HG03457 (cell line): ENCODE measurements around the gene ANO1.
"Not testable (repeated sequence)": the region's sequence is repeated elsewhere in the genome, so short reads cannot be mapped to it uniquely, and the experiment has no call there.

Experiments used
- ATAC-seq: cut with Tn5 transposase; IDR thresholded peaks from one replicate; pipeline ENCODE4 v1.9.1; 2021; ENCODE audit warnings: moderate number of reproducible peaks; ENCODE audit not compliant: unreplicated experiment

Gene ANO1

DNA sequence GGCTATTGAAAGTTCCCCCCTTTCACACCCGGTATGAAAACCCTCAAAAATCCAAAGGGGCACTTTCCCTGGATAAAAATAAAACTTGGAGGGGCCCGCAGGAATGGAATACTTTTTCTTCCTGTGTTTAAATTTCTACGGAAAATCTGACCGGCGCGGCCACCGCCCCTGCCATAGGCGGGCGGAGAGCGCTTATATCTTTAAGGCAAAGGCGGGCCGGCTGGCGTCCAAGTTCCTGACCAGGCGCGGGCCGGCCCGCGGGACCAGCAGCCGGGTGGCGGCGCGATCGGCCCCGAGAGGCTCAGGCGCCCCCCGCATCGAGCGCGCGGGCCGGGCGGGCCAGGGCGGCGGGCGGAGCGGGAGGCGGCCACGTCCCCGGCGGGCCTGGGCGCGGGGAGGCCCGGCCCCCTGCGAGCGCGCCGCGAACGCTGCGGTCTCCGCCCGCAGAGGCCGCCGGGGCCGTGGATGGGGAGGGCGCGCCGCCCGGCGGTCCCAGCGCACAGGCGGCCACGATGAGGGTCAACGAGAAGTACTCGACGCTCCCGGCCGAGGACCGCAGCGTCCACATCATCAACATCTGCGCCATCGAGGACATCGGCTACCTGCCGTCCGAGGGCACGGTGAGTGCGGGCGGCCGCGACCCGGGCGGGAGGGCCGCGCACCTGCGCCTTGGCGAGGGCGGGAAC, at the start of gene ANO1:
ANO1 (plus strand) TSS at position 223 of the 686 bp plus-strand sequence; CDS start at position 513, 290 bp downstream.
- no peak for ATAC-seq

DNA sequence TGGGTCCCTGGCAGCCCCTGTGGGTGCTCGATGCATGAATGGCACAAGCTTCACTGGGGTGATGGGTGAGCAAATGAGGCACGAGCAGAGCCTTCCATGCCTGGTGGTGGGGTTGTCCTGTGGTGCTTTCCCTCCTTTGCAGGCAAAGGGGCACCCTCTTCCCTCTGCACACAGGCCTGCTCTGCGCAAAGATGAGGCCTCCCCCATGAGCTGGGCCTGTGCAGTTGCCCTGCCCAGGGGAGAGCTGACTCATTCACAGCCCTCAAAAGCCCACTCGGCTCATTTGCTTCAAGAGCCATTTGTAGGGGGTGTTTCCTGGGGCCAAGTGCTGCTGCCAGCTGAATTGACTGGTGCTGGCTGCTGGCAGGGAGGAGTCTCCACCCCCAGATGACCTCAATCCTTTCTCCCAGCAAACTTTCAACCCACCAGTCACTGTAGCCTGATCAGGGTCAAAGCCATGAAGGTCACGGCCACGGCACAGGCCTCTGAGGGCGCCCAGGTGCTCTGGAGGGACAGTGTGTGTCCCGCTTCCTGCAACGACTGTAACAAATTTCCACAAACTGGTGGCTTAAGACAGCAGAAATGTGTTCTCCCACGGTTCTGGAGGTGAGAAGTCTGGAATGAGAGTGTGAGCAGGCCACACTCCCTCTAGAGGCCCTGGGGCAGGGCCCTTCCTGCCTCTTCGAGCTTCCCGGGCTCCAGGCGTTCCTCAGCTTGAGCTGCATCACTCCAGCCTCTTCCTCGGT, 48.8 kb upstream of the ANO1 start:
- no peak for ATAC-seq

DNA sequence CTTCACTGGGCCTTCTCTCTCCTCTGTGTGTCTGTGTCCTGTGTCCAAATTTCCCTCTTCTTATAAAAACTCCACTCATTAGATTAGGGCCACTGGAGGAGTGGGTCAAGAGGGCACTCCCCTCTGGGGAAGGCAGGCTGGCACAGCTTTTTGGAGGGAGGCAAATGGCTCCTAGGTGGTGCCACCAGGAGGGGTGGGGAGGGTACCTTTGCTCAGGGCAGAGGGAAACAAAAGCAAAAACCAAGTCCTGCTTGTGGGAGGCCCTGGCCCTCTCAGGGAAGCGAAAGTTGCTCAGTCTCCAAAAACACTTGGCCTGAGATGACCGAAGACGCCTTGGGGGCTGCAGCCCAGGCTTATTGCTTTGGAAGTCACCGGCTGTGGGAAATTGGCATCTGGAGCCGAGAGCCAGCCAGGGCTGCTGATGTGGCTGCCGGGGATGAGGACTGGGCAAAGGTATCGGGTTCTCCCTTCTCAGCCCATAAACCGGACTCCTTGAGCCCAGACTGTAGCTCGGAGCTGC, 48.2 kb upstream of the ANO1 start:
- ATAC-seq: no peak

DNA sequence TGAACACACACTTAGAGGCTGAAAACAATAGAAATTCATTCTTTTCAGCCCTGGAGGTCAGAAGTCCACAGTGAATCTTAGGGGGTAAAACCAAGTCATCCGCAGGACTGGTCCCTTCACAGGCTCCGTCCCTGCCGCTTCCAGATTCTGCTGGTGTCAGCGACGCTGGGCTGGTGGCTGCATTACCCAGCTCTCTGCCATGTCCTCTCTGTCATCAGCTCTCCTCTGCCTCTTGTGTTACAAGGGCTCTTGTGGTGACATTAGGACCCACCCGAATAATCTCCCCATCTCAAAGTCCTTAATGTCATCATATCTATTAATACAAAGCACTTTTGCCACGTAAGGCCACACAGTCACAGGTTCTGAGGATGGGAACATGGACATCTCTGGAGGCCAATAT, 47.7 kb upstream of the ANO1 start:
- ATAC-seq: no peak

DNA sequence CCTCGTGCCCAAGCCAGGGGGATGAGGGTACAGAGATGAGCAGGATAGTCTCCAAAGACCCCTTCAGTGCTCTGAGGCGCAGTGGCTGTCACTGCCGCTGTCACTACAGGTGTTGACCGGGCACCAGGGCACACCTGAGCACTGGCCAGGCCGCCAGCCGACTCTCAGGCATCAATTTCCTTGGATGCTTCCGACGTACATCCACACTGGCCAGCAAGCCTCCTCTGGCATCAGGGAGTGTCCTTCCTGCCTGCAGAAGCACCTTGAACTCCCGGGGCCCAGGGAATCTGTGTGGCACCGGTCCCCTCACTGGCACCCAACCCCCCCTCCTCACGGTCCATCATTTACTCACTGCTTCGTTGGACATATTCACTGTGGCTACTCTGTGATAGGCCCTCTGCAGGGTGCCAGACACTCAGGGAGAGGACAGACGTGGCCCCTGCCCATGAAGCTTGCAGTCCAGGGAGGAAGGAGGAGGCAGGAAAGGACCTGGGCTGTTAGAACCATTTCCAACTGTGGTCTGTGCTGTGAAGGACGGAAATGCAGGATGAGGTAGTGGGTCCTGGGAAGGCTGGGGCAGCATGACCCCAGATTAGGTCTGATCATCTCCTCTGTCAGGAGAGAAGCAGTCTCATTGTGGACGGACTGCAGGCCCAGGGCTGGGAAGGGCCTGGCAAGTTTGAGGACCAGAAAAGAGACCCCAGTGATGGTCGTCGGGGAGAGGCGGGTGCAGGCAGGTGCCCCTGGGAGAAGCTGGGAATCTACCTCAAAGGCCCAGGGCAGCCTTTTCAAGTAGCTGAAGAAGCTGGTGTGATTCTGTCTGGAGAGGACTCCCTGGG, 46.3 kb upstream of the ANO1 start:
- ATAC-seq: no peak

DNA sequence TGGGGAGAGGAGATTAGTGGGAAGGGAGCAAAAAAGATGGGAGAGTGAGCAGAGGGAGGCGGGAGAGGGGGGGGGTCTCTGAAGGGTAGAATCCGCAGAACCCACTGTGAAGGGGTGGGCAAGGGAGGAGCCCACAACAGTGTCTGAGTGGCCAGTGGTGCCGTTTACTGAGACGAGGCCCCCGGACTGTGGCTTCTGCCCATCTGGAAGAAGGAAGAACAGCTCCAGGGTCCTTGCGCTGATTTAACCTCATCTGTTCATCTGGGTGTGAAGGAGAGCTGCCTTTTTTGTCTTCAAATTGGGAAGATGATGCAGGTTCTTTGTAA, 45.7 kb upstream of the ANO1 start:
- ATAC-seq: no peak

DNA sequence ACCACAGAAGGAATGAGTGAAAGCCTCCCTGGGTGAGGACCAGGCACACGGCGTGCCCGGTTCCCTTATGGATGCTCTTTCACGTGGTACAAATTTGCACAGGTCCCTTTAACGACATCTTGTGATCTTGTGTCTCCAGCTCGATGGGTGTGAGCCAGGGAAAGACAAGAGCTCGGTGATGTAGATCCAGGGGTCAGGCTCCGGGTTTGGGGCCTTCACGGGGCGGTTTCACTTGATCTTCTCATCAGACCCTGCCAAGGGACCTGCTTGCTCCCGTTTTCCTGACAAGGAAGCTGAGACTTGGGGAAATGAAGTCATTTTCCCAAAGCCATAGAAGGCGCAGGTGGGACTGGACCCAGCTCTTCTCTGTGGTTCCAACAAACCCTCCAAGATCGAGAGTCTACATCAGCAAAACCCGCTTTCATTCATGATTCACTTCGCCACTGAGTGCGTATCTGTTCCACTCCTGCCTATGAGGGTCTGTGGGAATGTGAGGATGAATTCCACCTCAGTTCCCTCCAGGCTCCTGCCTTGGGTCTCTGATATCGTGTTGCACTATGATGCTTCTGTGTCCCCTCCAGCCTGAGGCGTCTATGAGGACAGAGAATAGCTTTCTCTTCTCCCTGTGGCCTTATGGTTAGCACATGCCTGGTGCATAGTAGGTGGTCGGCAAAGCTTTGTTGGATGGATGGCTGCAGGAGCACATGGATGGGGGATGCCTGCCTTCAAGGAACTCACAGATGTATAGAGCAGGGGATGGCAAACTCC, 45.0 kb upstream of the ANO1 start:
- ATAC-seq: no peak

DNA sequence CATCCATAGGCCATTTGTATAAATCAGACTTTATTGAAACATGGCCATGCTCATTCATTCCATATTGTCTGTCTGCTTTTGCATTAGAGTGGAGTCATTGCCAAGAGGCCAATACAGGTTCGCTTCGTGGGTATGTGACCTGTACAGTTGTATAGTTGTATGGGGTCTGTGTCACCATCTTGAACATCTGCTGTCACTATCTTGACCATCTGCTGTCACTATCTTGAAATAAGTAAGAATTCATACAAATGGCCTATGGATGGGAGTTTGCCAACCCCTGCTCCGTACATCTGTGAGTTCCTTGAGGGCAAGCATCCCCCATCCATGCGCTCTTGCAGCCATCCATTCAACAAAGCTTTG, 44.4 kb upstream of the ANO1 start:
- no peak for ATAC-seq

DNA sequence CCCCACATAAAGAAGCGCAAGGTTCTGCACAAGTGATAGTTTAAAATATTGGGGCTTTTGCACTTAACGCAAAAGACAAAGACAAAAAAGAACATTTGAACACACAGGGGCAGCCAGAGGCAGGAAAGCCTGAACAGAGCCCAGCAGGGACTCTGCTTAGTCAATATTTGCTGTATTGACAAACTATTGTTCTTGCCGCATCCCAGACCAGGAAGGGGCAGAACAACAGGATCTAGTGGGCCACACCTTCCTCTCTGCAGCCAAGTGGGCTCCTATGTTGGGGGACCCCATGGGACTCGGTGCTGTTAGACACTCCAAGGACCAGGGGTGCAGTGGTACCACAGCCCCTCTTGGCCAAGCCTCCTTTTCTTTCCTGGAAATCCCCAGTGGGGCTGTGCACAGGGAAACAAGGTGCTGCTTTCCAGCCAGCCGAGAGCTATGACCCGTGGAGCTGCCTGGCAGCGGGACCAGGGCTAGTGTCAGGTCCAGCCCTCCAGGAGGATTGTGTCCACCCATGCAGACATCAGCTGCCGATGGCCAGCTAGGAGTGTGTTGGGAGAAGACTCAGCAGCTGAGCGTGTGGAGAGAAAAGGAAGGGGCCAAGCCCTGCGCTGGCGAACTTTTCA, 43.3 kb upstream of the ANO1 start:
- no peak for ATAC-seq

DNA sequence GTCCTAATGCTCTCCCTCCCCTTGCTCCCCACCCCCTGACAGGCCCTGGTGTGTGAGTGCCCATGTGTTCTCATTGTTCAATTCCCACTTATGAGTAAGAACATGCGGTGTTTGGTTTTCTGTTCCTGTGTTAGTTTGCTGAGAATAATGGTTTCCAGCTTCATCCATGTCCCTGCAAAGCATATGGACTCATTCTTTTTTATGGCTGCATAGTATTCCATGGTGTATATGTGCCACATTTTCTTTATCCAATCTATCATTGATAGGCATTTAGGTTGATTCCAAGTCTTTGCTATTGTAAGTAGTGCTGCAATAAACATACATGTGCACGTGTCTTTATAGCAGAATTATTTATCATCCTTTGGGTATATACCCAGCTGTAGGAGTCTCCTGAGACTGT, 42.5 kb upstream of the ANO1 start:
- not testable (repeated sequence) for ATAC-seq

DNA sequence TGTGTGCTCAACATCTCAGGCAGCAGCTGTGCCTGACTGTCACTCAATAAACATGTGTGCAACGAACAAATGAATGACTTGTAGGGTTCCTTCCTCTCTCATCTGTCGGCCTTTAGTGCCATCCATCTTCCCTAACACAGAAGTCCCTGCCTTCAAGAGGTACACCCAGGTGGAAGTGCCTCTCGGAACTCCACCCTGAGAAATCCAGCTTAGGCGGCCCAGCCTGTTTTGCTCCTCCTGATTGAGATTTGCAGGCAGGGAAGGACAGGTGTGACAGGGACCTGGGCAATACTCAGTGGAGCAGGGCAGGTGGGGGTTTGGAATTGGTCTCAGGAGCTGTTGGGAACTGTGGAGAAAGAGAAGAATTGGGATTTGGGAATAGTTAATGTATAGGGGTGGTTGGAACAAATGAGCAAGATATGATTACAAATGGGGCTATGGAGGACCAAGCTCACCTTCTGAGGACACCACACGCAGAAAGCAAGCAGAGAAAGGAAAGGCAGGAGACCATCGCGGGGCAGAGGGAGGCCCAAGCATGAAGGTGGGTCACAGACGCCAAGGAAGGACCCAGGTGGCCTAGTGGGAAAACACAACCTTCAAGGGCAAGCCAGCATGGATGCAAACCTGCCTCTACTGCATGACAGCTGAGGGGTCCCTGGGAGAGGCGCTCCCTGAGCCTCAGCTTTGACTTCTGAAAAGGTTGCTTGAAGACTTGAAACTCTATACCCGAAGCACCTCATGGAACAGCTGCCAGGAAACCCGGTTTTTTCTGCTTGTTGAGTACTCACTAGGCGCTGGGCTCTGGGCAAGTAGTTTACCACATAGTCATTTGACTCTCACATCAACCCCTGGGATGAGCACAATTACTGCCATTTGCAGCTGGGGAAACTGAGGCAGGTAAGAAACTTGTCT, 40.9 kb upstream of the ANO1 start:
- no peak for ATAC-seq

DNA sequence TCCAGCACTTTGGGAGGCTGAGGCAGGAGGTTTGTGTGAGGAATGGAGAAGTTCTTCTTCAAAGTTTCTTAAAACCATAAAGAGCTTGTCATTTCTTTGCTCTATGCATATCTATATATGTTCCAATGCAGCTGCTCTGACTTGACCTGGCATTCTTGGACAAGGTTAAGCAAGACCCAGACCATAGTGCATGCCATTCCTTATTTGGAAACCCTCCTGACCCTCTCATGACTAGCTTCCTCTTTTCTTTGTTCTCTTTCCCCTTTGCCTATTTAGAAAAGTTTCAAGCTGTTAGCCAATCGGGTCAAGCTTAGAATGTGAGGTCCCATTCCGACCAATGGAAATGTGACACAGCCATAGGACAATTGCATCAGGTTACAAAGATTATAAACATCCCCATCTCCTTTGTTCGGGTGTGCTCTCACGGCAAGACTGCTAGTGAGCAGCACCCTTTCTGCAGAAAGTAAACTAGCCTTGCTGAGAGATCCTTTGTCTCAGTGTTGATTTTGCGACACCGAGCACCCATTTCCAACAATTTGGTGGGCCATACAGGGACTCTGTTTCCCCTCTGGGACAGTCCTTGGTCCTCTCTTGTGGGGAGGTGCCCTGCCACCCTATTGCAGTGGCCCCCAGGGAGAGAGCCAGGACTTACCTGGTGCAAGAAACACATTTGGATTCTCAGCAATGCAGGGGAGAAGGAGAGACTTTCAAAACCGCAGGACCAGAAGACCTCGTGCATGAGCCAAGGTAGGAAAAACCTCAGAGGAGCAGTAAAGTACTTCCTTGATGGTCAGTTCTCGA, 39.9 kb upstream of the ANO1 start:
- ATAC-seq: no peak

DNA sequence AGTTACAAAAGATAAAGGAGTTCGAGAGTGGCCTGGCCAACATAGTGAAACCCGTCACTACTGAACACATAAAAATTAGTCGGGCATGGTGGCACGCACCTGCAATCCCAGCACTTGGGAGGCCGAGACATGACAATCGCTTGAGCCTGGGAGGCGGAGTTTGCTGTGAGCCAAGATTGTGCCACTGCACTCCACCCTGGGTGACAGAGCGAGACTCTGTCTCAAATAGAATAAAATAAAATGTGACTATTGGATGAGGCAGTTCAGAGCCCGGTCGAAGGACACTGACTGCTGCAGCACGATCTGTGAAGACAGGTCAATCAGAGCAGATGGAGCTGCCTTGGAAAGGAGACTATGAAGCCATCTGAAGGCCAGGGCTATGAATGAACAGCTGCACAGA, 37.7 kb upstream of the ANO1 start:
- ATAC-seq: no peak

DNA sequence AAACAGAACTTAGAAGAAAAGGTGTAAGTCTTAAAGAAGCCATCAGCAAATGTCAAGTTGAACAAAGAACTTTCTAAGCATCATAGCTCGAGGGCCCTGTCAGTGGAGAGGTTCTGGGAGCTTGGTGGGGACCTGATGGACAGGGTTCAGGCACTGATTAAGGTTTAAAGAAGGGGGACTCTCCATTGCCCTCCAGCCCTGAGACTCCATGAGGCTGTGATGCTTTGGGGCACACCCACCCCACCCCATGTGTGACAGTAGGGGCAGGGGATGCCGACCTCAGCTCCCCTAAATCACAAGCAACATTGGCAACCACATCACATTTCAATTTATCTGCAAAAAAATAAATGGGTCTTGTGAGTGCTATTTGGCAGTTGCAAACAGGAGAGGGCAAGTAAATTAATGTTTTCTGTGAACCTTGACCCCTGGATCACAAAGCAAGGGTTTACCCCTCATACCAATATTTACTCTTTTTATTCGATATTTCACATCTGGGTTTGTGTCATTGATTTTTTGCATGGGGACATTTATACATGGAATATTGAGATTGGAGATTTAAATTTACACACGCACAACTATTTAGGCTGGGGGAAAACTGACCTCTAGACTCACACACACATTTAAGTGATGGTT, 37.1 kb upstream of the ANO1 start:
- ATAC-seq: no peak

DNA sequence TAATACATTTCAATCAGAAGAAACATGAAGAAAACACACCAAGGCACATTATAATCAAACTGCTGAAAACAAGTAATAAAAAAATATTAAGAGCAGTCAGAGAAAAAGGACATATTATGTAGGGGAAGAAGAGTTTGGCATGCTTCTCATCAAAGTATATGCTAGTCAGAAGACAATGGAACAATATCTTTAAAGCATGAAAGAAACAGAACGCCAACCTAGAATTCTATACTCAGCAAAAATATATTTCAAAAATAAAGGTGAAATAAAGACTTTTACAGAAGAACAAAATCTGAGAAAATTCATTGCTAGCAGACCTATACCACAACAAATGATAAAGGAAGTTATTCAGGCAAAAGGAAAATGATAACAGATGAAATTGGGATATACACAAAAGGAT, 34.6 kb upstream of the ANO1 start:
- no peak for ATAC-seq

DNA sequence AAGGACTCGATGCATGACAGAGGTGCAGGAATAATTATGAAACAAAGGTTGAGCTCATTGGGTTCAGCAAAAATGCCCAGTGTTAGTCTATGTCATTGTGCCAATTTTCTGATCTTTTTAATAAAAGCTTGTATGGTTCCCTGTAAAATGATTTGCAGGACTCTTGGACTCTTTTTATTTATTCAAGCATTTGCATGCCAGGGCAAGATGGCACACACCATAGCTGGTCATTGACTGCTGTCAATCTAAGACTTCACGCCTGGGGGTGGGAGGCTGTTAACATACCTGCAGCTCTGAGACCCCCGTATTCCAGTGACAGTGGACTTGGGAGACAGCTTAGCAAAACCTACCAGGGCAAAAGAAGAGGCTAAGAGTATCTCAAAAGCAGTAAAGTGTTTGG, 32.0 kb upstream of the ANO1 start:
- no peak for ATAC-seq

DNA sequence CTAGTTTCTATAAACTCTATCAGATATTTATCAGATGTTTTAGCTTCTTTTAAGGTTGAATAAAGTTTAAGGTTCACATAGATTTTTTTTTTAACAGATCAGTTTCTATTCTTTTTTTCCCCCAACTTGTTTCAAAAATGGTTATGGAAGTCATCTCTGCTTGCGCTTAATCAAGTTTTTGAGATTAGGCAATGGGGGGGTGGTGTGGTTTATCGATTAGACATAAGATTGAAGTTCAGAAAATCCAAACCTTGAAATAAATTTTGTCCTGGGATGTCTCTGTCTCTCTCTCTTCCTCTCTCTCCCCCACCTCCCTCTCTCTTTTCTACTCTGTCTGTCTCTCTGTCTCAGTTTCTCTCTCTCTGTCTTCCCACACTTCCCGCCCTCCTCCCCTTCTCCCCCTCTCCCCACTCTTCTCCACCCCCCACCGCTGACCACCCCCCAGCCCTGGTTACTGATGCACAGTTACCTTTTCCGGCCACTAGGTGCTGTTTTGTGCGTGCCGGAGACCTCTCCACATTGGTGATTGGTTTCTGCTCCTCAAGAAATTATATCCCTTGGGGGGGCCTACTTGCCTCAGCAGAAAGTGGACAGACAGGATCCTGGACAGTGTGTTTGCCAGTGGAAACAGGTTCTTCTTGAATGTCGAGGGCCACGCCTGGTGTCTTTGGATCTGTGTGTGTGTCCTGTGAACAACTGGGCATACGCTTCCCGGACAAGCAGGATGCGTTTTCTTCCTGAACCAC, 29.7 kb upstream of the ANO1 start:
- no peak for ATAC-seq

DNA sequence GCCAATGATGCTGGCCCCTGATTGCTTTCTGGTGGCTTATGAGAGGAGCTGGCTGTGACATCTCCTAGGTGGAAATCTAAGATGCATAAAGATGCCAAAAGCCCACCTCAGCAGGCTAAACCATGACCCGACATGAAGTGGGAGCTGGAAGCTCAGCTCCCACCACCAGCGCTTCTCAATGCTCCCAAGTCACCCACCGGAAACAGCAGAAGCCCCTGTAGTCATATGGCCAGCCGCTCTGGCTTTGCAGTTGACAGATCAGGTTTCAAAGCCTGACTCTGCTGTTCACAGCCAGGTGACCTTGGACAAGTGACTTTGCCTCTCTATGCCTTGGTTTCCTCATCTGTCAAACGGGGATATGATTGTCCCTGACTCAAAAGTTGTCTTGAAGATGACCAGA, 29.1 kb upstream of the ANO1 start:
- no peak for ATAC-seq
